ENCODE results near the gene ELFN1. TPM values are rescaled to one million over a fixed set of nuclear protein-coding genes. Genes with fewer than 3 reads are reported as not detected.

The ELFN1 gene
- total RNA-seq, 4 donors from 2014 or later: 0.42 to 3.7 (median 1.3) TPM

DNA sequence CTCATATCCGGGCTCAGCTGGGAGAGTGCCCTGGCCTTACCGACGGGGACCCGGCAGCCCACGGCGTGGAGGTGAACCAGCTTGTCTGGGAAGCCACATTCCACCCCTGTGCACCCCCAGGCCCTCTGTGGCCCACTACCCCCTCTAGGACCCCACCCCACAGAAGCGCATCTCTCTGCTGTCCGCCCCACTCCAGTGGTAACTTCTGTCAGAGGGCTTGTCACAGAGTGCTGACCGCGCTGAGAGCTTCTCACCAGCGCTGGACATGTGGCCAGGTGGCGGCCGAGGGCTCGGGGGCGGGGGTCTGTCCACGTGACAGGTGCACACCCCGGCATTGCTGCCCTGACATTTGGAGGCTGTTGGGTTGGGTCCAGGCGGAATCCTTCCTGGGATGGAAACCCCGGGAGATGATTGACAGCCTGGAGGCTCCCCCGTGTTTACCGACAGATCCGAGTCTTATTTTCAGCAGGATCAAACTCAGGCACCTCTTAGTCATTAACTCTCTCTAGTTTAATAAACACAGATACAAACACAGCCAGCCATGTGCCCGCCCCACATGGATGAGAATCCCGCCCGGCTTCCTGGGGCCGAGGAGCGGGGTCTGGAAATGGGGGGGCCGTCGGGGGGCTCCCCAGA is 5.1 kb downstream of the ELFN1 start:
- 40% methylated on average over 2 of the region's 29 CpGs; no CpG with 5 or more reads in 1 of the 2 donors for WGBS, 2 donors (ENCODE audit: low coverage in 1 of 2)
- H3K27ac ChIP-seq: no peak overlapping the region
- no peak for ATAC-seq
- no peaks in the 10 kb centered on the region for H3K36me3 ChIP-seq
- H3K4me3 ChIP-seq: no peak overlapping the region
- TF ChIP-seq EP300 (IDR thresholded peaks at IDR 0.05) (no peak), POLR2AphosphoS5 (IDR thresholded peaks at IDR 0.05) (no peak), POLR2A (IDR thresholded peaks at IDR 0.05) (no peak)
- TF ChIP-seq, protein P1, sequence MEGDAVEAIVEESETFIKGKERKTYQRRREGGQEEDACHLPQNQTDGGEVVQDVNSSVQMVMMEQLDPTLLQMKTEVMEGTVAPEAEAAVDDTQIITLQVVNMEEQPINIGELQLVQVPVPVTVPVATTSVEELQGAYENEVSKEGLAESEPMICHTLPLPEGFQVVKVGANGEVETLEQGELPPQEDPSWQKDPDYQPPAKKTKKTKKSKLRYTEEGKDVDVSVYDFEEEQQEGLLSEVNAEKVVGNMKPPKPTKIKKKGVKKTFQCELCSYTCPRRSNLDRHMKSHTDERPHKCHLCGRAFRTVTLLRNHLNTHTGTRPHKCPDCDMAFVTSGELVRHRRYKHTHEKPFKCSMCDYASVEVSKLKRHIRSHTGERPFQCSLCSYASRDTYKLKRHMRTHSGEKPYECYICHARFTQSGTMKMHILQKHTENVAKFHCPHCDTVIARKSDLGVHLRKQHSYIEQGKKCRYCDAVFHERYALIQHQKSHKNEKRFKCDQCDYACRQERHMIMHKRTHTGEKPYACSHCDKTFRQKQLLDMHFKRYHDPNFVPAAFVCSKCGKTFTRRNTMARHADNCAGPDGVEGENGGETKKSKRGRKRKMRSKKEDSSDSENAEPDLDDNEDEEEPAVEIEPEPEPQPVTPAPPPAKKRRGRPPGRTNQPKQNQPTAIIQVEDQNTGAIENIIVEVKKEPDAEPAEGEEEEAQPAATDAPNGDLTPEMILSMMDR (IDR thresholded peaks at IDR 0.05): no peak
- peaks cover 99% of the 10 kb centered on the region for H3K27me3 ChIP-seq
- no peaks in the 10 kb centered on the region for H3K9me3 ChIP-seq
- peaks cover 0 to 11% (median 7%) of the 10 kb centered on the region in 3 donors for H3K4me1 ChIP-seq

GRCh38 chr7:1675673-1676549 is 5.8 kb downstream of the ELFN1 start:
- no peak overlapping the region for H3K27ac ChIP-seq
- no peak overlapping the region for H3K4me3 ChIP-seq
- no CpG with 5 or more reads among the region's 30 CpGs for WGBS, 2 donors (ENCODE audit: low coverage in 1 of 2)
- TF ChIP-seq POLR2AphosphoS5 (IDR thresholded peaks at IDR 0.05) (no peak), POLR2A (IDR thresholded peaks at IDR 0.05) (no peak)
- peaks cover 96% of the 10 kb centered on the region for H3K27me3 ChIP-seq
- H3K4me1 ChIP-seq: peaks cover 0 to 3% (median 0%) of the 10 kb centered on the region in 3 donors
- ATAC-seq: no peak
- H3K36me3 ChIP-seq: no peaks in the 10 kb centered on the region
- no peaks in the 10 kb centered on the region for H3K9me3 ChIP-seq

DNA sequence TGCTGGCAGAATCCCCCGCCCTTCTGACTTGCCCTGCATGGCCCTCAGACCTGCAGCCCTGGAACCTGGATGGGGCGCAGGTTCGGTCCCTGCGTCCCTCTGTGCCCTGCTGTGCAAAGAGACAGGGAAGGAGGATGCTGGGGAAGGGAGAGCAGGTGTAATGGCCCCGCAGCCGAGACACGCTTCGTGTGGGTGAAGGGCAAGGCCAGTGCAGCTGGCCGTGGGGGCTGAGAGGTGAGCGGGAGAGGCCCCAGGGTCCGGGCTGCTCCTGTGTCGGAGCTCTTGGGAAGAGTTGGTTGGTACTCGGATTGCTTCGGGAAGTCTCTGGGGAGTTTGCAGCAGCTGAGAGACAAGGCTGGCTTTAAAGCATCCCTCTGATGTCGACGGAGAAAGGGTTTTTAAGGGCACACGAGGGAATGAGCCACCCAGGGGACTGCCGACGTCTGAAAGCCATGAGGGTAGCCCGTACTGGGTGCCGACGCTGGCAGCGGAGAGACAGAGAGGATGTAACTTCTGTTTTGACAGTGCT is 6.5 kb downstream of the ELFN1 start:
- TF ChIP-seq, protein P1 (IDR thresholded peaks at IDR 0.05): no peak
- TF ChIP-seq POLR2A (IDR thresholded peaks at IDR 0.05) (no peak), POLR2AphosphoS5 (IDR thresholded peaks at IDR 0.05) (no peak), EP300 (IDR thresholded peaks at IDR 0.05) (no peak)
- H3K9me3 ChIP-seq: no peaks in the 10 kb centered on the region
- H3K27ac ChIP-seq: no peak overlapping the region
- peaks cover 92% of the 10 kb centered on the region for H3K27me3 ChIP-seq
- WGBS, 2 donors (ENCODE audit: low coverage in 1 of 2): 57 to 83% methylated on average over 5 to 7 of the region's 23 CpGs
- H3K36me3 ChIP-seq: no peaks in the 10 kb centered on the region
- H3K4me3 ChIP-seq: no peak overlapping the region
- no peaks in the 10 kb centered on the region for H3K4me1 ChIP-seq
- ATAC-seq: no peak

- H3K4me3 ChIP-seq: no peak overlapping the region
- 75 to 87% methylated on average over 7 to 12 of the region's 25 CpGs for WGBS, 2 donors (ENCODE audit: low coverage in 1 of 2)
- peaks cover 0 to 5% (median 0%) of the 10 kb centered on the region in 3 donors for H3K9me3 ChIP-seq
- no peak for ATAC-seq
- no peaks in the 10 kb centered on the region for H3K4me1 ChIP-seq
- peaks cover 84% of the 10 kb centered on the region for H3K27me3 ChIP-seq
- H3K36me3 ChIP-seq: no peaks in the 10 kb centered on the region
- TF ChIP-seq EP300 (IDR thresholded peaks at IDR 0.05) (no peak), POLR2AphosphoS5 (IDR thresholded peaks at IDR 0.05) (no peak), POLR2A (IDR thresholded peaks at IDR 0.05) (no peak)
- TF ChIP-seq, protein P1 (IDR thresholded peaks at IDR 0.05): no peak
- H3K27ac ChIP-seq: no peak overlapping the region
Observed at GRCh38 chr7:1677206-1678080, 7.4 kb downstream of the ELFN1 start.

Data from gastroesophageal sphincter (tissue), 4 donors.